Measurements from ENCODE around the gene SAC3D1.

- TF ChIP-seq EP300 (IDR thresholded peaks at IDR 0.05), result no peak
- no peak for TF ChIP-seq POLR2AphosphoS5 (IDR thresholded peaks at IDR 0.05)
- no peak for TF ChIP-seq CTCF (IDR thresholded peaks at IDR 0.05)
- no peak for TF ChIP-seq POLR2A (IDR thresholded peaks at IDR 0.05)
These were observed 6.8 kb downstream of the SAC3D1 start for GRCh38 chr11:65047581-65048422.
